Measurements from ENCODE around the gene SLC22A4. TPM values are rescaled to one million over a fixed set of nuclear protein-coding genes. Genes with fewer than 3 reads are reported as not detected.
A peak's percentile ranks its signal among the peaks of the same experiment; 100 is the strongest.

The SLC22A4 gene
- total RNA-seq, 1 experiment from 2014 or later: 1.5 TPM

GRCh38 chr5:132259069-132259851, 34.9 kb upstream of the SLC22A4 start:
- CTCF ChIA-PET: interaction anchor here (0.8 kb wide), 1 partner anchor 21 kb away, joined by 4 read pairs; no protein-coding TSS in a partner anchor
- in situ Hi-C loops (cut with HindIII; ENCODE audit: low pct_unique_long_range_greater_than_20kb, low sequenced_read_pairs) (no loop called here), intact Hi-C loops (cut with micrococcal nuclease; ENCODE audit: unreplicated experiment) (no loop called here)
- BruUV-seq (replicated peaks): no TSS peak
- no peak for TF ChIP-seq TCF7L2 (IDR thresholded peaks at IDR 0.05; ENCODE audit: low read depth, low read length)
- TF ChIP-seq POLR2AphosphoS5 (IDR thresholded peaks at IDR 0.05; ENCODE audit: low read depth, low read length): no peak
- POLR2A ChIA-PET: no interaction called here
- Histone ChIP-seq H3K4me3 (ENCODE audit: low read depth in 2 of 2, low read length in 2 of 2) (peak overlapping the region in 1 of 2 experiments; percentile 48; a peak in 1 of 4 replicates), H3K27ac (ENCODE audit: low read length) (no peak overlapping the region), H3K27me3 (ENCODE audit: control insufficient read depth, insufficient read depth, low read length) (no peaks in the 10 kb centered on the region), H3K36me3 (ENCODE audit: control insufficient read depth, insufficient read depth, low read length) (no peaks in the 10 kb centered on the region), H3K4me1 (ENCODE audit: control insufficient read depth, insufficient read depth, low read length) (no peaks in the 10 kb centered on the region), H3K9me3 (ENCODE audit: control insufficient read depth, insufficient read depth, low read depth, low read length) (no peaks in the 10 kb centered on the region)
- ATAC-seq (no peak), DNase-seq (ENCODE audit: low read depth, low spot score) (no peak)

- intact Hi-C loops (cut with micrococcal nuclease; ENCODE audit: unreplicated experiment) (no loop called here), in situ Hi-C loops (cut with HindIII; ENCODE audit: low pct_unique_long_range_greater_than_20kb, low sequenced_read_pairs) (no loop called here)
- TF ChIP-seq TCF7L2 (IDR thresholded peaks at IDR 0.05; ENCODE audit: low read depth, low read length) (no peak), CTCF (IDR thresholded peaks at IDR 0.05) (no peak), REST (IDR thresholded peaks at IDR 0.05; ENCODE audit: insufficient read depth in 1 of 2, low read depth in 2 of 2, low read length in 1 of 2) (no peak)
- BruUV-seq (replicated peaks): no TSS peak
- DNase-seq (ENCODE audit: low read depth, low spot score) (no peak), ATAC-seq (no peak)
- no peaks in the 10 kb centered on the region for H3K4me1 ChIP-seq (ENCODE audit: control insufficient read depth, insufficient read depth, low read length)
- H3K27ac ChIP-seq (ENCODE audit: low read length): no peak overlapping the region
- H3K9me3 ChIP-seq (ENCODE audit: control insufficient read depth, insufficient read depth, low read depth, low read length): no peaks in the 10 kb centered on the region
- CTCF ChIA-PET: no interaction called here
- POLR2A ChIA-PET: no interaction called here
- H3K36me3 ChIP-seq (ENCODE audit: control insufficient read depth, insufficient read depth, low read length): no peaks in the 10 kb centered on the region
- no peak overlapping the region for H3K4me3 ChIP-seq (ENCODE audit: low read depth in 2 of 2, low read length in 2 of 2)
- no peaks in the 10 kb centered on the region for H3K27me3 ChIP-seq (ENCODE audit: control insufficient read depth, insufficient read depth, low read length)
Measured at GRCh38 chr5:132260051-132260450, 34.1 kb upstream of the SLC22A4 start.

- TF ChIP-seq POLR2AphosphoS5 (IDR thresholded peaks at IDR 0.05; ENCODE audit: low read depth, low read length) (no peak), TCF7L2 (IDR thresholded peaks at IDR 0.05; ENCODE audit: low read depth, low read length) (no peak), CTCF (IDR thresholded peaks at IDR 0.05) (no peak), REST (IDR thresholded peaks at IDR 0.05; ENCODE audit: insufficient read depth in 1 of 2, low read depth in 2 of 2, low read length in 1 of 2) (no peak), SIN3A (IDR thresholded peaks at IDR 0.05; ENCODE audit: borderline replicate concordance, insufficient read depth, low read depth, low read length) (no peak)
- Histone ChIP-seq H3K4me3 (ENCODE audit: low read depth in 2 of 2, low read length in 2 of 2) (no peak overlapping the region), H3K27me3 (ENCODE audit: control insufficient read depth, insufficient read depth, low read length) (no peaks in the 10 kb centered on the region), H3K9me3 (ENCODE audit: control insufficient read depth, insufficient read depth, low read depth, low read length) (no peaks in the 10 kb centered on the region), H3K27ac (ENCODE audit: low read length) (no peak overlapping the region), H3K36me3 (ENCODE audit: control insufficient read depth, insufficient read depth, low read length) (no peaks in the 10 kb centered on the region), H3K4me1 (ENCODE audit: control insufficient read depth, insufficient read depth, low read length) (no peaks in the 10 kb centered on the region)
- intact Hi-C loops (cut with micrococcal nuclease; ENCODE audit: unreplicated experiment) (no loop called here), in situ Hi-C loops (cut with HindIII; ENCODE audit: low pct_unique_long_range_greater_than_20kb, low sequenced_read_pairs) (no loop called here)
- ATAC-seq (no peak), DNase-seq (ENCODE audit: low read depth, low spot score) (no peak)
- CTCF ChIA-PET: no interaction called here
- POLR2A ChIA-PET: interaction anchor here (0.6 kb wide), 1 partner anchor 31 kb away, joined by 4 read pairs; no protein-coding TSS in a partner anchor
- BruUV-seq (replicated peaks): no TSS peak
Measured at GRCh38 chr5:132260714-132261551, 33.3 kb upstream of the SLC22A4 start.

Data from Panc1 (cell line).